Fibroblast of skin of left biceps (primary cell): Measurements from ENCODE around the gene GGA2.
"Not testable (repeated sequence)": the region's sequence is repeated elsewhere in the genome, so short reads cannot be mapped to it uniquely, and the experiment has no call there.

Experiments used
- DNase-seq, 2 experiments: peaks; one replicate each; pipeline ENCODE4 v3.0.0-alpha.2; 2013; ENCODE audit warnings: low read depth in 2 of 2

The GGA2 gene

GRCh38 chr16:23524886-23525285 lies 14.6 kb upstream of the GGA2 start:
- no peak for DNase-seq

GRCh38 chr16:23523876-23524385 lies 13.6 kb upstream of the GGA2 start:
- DNase-seq = no peak

- no peak for DNase-seq
Measured at GRCh38 chr16:23523321-23523720, 13.0 kb upstream of the GGA2 start.

- DNase-seq = no peak
Measured at GRCh38 chr16:23521965-23522364, 11.7 kb upstream of the GGA2 start.

- no peak for DNase-seq
Measured at GRCh38 chr16:23521037-23521743, 10.9 kb upstream of the GGA2 start.

- DNase-seq = no peak
Measured at GRCh38 chr16:23520500-23520899, 10.2 kb upstream of the GGA2 start.

- no peak for DNase-seq
Measured at GRCh38 chr16:23519282-23519681, 9.0 kb upstream of the GGA2 start.

GRCh38 chr16:23518435-23518891 lies 8.2 kb upstream of the GGA2 start:
- DNase-seq = no peak

- DNase-seq = no peak
Measured at GRCh38 chr16:23516366-23517137, 6.3 kb upstream of the GGA2 start.

GRCh38 chr16:23515881-23516280 lies 5.6 kb upstream of the GGA2 start:
- no peak for DNase-seq

GRCh38 chr16:23514381-23515152 lies 4.3 kb upstream of the GGA2 start:
- no peak for DNase-seq

GRCh38 chr16:23512168-23512695 lies 1.9 kb upstream of the GGA2 start:
- no peak for DNase-seq

- no peak for DNase-seq
Measured at GRCh38 chr16:23511731-23512130, 1.4 kb upstream of the GGA2 start.

GRCh38 chr16:23510915-23511270 lies 599 bp upstream of the GGA2 start:
- not testable (repeated sequence) for DNase-seq

- DNase-seq = no peak
Measured at GRCh38 chr16:23509782-23510163, 521 bp downstream of the GGA2 start.

- DNase-seq = no peak
Measured at GRCh38 chr16:23509441-23509754, 896 bp downstream of the GGA2 start.

- DNase-seq = no peak
Measured at GRCh38 chr16:23508589-23509440, 1.5 kb downstream of the GGA2 start.

- DNase-seq = no peak
Measured at GRCh38 chr16:23506606-23506994, 3.7 kb downstream of the GGA2 start.

GRCh38 chr16:23505671-23506605 lies 4.4 kb downstream of the GGA2 start:
- DNase-seq = no peak

- DNase-seq = no peak
Measured at GRCh38 chr16:23505180-23505665, 5.1 kb downstream of the GGA2 start.
